Astrocyte (in vitro differentiated cells and primary cell): ENCODE measurements around the gene CACNB2.

ENCODE experiments used
- EZH2 ChIP-seq: IDR thresholded peaks from 2 replicates; pipeline ENCODE4 v1.6.1; 2012; ENCODE audit warnings: mild to moderate bottlenecking, low read length, inconsistent platforms; ENCODE audit not compliant: insufficient read depth
- TF ChIP-seq, protein P1 (sequence below): IDR thresholded peaks from 2 replicates; pipeline ENCODE4 v1.5.1; 2011; ENCODE audit warnings: low read depth, mild to moderate bottlenecking, inconsistent platforms, low read length, moderate library complexity; ENCODE audit not compliant: insufficient read depth

DNA sequence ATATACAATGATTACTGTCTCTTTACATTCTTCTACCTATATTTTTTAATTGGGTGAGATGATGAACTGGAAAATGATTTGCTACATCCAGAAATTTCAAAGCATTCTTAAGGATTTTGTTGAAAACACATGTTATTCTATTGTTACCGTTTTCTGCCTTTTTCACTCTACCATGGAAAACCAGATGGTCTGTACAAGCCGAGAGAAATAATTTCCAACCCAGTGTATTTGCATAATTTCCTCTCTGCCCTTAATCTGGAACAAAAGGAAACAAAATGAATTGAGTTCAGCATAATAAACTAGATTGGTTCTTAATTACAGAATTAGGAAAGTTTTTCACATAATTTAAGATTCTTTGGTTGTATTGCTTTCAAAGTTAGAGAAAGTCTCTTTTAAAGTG is 211.2 kb downstream of the CACNB2 start:
- TF ChIP-seq, protein P1, sequence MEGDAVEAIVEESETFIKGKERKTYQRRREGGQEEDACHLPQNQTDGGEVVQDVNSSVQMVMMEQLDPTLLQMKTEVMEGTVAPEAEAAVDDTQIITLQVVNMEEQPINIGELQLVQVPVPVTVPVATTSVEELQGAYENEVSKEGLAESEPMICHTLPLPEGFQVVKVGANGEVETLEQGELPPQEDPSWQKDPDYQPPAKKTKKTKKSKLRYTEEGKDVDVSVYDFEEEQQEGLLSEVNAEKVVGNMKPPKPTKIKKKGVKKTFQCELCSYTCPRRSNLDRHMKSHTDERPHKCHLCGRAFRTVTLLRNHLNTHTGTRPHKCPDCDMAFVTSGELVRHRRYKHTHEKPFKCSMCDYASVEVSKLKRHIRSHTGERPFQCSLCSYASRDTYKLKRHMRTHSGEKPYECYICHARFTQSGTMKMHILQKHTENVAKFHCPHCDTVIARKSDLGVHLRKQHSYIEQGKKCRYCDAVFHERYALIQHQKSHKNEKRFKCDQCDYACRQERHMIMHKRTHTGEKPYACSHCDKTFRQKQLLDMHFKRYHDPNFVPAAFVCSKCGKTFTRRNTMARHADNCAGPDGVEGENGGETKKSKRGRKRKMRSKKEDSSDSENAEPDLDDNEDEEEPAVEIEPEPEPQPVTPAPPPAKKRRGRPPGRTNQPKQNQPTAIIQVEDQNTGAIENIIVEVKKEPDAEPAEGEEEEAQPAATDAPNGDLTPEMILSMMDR = no peak
- no peak for TF ChIP-seq EZH2
